GM18507 (cell line): Measurements from ENCODE around the gene UAP1.
"Not testable (repeated sequence)": the region's sequence is repeated elsewhere in the genome, so short reads cannot be mapped to it uniquely, and the experiment has no call there.

ENCODE experiments used
- DNase-seq: peaks from one replicate; pipeline ENCODE4 v3.0.0; 2011; ENCODE audit warnings: low read depth; ENCODE audit not compliant: insufficient read length; ENCODE audit errors: extremely low spot score
- FAIRE-seq: peaks from 2 replicates; lab custom pipeline; 2011; peaks lifted over from hg19 to GRCh38; lab: Jason Lieb, UNC

The UAP1 gene

DNA sequence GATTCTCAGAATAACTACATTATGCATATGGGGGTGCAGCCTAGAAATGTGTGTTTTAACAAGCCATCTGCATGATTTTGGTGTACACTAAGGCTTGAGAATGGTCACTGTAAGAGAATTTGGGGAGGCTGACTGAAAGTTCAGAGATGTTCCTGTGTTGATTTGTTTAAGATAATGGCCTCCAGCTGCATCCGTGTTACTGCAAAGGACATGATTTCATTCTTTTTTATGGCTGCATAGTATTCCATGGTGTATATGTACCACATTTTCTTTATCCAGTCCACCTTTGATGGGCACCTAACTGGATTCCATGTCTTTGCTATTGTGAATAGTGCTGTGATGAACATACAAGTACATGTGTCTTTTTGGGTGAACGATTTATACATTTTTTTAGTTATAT, 41.6 kb downstream of the UAP1 start:
- not testable (repeated sequence) for FAIRE-seq, DNase-seq

DNA sequence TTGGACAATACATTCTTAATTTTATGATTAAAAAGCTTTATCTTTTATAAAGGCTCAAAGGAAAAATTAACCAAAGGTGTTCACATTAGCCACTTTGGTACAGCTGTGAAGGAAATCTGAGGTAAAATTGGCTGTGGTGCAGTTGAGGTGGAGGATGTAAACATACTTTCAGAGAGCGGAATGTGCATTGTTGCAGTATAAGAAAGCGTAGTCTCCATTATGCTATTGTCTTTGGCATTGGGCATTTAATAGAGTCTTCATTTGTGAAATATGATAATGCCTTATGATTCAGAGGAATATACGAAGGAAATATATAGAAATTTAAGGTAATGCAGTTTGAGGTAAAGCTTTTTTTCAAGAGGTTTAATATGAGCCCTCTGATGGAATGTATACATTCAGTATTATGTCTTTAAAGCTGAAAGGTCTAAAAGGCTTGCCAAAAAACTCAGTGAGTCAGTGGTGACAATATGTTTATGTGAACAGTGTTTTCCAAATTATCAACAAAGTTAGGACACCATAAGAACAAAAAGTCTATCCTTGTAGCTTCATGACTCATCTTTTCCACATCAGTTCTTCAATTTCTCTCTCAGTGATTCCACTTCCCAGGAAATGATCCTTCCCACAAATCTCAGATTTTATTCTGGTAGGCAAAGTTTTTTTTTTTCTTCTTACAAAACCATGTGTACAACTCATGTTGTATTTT, 43.9 kb downstream of the UAP1 start:
- DNase-seq (no peak), FAIRE-seq (no peak)

DNA sequence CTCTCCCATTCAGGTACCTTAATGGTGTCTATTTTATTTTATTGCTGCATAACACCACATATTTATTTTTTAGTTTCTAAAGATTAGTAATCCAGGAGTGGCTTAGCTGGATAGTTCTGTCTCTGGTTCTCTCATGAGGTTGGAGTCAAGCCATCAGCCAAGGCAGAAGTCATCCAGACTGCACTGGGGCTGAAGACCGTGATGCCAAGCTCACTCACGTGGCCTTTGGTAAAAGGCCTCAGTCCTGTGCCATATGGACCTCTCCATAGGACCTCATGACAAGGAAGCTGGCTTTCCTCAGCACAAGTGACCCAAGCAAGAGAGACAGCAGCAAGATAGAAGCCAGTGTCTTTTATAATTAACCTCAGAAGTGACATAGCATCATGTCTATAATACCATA, 47.8 kb downstream of the UAP1 start:
- DNase-seq, result no peak
- FAIRE-seq, result no peak

DNA sequence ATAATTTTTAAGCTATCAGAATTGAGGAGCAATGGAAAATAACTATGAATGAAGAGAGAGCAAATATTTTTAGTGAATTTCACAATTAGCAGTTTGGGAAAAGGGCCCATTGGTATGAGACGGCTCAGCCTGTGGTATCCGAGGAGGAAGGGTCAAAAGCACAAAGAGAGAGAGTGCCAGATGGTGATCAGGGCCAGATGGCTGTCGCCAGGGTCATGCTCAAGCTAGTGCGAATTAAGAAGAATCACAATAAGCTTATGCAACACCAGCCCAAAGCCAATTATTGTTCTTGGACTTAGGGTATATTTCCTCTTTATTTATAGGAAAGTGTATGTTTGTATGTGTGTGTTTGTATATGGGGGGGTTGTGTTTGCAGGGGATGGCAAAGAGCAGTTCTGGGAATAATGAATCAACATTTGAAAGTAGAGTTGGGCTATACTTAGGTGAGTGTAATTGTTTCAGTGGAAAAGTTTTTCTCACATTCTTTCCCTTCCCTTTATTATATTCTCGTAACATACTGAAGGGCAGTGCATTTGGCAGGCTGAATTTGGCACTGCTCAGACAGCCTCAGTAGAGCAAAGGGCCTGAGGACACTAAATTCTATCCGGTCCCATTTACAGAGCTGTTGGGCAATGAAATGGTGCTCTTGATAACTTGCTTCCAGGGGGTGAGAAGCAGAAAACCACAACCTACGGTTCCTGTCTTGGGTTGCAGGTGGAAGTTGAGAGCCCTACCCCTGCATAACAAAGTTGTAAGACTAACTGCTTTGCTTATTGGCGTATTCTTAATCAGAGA, 51.3 kb downstream of the UAP1 start:
- DNase-seq, result no peak
- FAIRE-seq, result no peak

DNA sequence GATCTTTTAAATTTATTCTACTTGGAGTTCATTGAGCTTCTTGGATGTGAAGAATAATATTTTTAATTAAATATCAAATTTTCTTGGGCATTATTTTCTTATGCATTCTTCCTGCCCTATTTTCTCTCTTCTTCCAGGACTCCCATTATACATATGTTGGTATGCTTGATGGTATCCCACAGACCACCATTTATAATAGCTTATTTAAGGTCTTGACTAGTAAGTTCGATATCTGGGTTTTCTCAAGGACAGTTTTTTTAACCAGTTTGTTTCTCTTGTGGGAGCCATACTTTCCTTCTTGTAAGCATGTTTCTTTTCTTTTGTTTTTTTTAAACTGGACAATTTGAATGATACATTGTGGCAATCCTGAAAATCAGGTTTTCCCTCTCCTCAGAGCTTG, 55.3 kb downstream of the UAP1 start:
- FAIRE-seq, result no peak

DNA sequence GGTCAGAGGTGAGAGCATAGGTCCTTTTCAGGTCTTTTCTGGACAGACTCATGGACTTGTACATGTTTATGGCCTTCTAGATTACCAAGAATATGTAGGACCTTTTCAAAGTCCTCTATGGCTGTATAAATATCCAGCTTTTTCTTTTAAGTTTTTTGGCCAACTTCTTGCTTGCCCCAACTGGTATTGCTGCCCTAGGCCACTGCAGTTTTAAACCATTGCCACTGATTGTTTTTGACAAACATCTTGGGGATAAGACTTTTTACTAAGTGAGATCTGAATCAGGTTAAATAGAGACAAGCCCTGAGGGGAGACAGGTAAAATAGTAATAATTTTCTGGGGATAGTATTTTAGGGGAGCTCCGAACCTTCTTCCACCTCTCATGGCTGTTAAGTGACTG, 56.0 kb downstream of the UAP1 start:
- FAIRE-seq, result no peak
- no peak for DNase-seq

More for the DNA sequence above, 55.3 kb downstream of the UAP1 start:
- DNase-seq, result no peak

DNA sequence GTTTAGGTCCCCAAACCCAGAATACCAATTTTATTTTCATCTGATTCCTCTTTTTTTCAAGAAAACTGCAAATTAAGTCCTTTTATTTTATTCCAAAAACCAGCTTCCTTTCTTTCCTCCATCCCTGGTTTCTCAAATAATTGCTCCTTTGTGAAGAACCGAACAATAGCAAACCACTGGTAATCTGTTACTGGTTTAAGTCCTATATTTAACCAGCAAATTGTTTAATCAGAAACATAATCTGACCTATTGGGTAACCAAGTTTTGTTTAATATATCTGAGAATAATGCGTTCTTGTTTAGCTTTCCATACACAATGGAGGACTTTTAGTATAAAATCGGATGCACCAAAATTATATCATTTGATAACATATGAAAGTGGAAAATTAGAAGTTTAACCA, 57.6 kb downstream of the UAP1 start:
- no peak for FAIRE-seq
- DNase-seq, result no peak

DNA sequence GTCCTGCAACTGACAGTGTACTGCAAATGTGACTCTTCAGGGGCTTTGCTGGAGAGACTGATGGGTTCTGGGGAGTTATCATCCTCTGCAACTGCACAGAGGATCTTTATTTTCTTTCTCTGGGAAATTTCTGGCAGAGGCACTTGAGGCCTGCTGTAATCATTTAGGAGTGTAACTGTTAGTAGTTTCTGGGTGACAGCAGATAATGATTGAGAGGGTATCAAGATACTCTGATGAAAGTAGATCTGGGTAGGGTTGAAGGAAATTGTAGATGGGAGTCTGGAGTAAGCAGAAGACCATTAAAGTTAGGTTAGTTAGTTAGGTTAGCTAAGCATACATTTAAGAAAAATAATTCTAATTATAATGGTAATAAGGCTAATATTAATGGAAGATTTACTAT, 59.7 kb downstream of the UAP1 start:
- no peak for DNase-seq
- FAIRE-seq, result no peak

DNA sequence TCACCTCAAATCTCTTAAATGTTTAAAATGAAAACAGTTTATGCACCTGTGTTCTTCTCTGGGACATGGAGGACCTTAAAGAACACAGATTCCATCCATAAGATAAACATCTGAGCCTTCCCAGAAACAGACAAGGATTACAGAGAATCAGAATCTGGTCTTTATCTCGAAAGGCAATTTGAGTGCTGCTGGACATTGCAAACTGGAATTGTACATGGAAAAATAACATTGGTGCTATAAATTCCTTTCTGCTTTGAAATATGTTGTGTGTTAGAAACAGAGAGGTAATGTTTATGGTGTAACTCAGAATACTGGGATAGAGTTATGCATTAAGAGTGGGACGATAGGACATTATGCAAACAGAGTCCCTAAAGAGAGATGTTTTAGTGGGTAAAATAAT, 64.2 kb downstream of the UAP1 start:
- FAIRE-seq, result no peak
- DNase-seq, result no peak

DNA sequence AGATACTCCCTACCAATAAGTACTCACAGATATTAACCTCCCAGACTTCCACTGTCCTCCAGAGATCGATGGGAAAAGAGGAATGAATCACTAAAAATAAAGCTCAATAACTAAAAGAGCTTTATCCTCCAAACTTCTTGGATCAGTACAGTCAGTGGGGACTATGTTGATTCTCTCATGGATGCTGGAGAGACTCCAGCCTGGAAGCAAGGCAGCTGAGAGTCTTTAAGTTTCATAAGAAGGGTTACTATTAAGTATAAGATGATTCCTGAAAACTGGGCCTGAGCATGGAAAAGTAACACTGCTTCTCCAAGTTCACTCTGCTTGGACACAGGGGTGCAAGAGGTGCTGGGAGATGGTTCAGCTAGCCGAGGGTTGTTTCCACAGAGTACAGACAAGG, 64.6 kb downstream of the UAP1 start:
- FAIRE-seq, result no peak
- DNase-seq, result no peak

DNA sequence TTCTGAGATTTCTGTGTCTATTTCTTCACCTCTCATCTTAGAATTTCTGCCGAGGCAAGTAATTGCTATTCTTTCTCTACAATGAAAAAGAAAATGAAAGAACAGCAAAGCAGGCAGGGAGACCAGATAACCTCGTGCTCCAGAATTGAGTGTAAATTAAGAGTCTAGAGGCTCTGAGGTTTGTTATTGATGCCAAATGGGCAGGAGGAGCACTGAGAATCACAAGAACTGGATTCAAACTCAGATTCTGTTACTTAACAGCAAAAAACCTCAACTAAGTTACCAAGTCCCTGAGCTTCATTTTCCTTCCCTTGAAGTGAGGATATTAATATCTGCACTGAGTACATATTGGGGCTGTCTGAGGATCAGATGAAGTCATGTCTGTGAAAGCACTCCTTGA, 65.2 kb downstream of the UAP1 start:
- FAIRE-seq (no peak), DNase-seq (no peak)

DNA sequence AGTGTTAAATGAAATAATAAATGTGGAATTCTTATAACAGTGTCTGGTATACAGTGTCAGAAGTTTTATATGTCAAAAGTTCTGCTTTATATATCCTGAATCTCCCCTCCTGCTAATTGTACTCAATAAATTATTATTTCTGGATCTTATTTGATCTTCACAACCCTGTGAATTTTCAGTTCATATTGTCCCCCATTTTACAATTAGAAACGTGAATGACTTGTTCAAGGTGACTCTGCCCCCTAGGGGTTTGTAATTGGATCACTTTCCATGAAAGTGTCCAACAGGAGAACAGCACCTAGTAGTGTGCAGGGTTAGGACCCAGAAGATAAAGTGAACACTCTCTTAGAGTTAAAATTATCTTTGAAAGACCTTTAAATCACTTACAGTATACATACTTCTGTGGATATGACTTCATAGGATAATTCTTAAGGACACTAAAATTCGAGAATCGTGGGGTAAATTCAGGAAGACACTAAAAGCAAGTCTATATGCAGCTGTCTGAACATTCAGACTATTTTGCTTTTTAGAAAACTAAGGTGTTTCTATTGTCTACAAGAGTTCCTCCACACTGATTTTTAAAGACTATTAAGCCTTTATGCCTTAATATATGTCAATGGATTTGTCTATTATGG, 66.3 kb downstream of the UAP1 start:
- FAIRE-seq (no peak), DNase-seq (no peak)

DNA sequence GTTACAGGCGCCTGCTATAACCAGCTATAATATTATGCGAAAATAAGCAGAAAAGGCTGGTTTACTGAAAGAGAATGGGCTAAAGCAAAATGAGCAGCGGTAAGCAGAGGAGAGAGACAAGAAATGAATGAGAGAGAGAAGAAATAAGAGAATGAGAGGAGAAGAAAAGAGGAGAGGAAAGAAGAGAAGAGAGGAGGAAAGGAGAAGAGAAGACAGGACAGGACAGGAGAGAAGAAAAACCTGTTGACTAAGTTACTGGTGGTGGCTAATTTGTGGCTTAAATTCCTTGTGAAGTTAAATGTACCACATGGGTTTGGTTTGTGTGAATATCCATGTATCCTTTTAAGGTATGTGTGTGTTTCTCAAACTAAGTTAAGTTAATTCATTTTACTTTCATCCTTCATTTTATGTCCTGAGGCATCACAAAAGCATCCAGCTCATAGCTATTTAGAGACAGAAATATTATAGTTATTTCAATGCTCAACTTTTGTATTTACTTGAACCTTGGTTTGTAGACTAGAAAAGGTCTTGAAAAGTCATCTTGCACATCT, 67.6 kb downstream of the UAP1 start:
- no peak for DNase-seq

DNA sequence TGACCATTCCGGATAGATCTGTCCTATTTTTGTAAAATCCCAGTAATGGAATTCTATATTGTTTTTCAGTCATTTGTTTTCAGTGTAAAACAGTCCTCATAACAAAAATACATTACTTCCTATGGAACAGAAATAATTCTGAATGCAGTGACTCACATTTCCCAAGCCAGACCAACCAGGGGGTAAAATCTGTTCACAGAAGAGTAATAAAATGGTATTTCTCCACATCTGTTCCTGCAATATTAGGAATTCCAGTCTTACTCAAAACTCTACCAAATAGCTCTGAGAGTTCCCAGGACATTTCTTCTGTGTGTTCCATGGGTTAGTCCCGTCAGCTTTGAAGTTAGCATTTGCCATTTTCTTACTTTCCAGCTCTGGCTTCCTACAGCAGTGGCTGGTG, 68.1 kb downstream of the UAP1 start:
- no peak for FAIRE-seq

More for the DNA sequence above, 67.6 kb downstream of the UAP1 start:
- no peak for FAIRE-seq

DNA sequence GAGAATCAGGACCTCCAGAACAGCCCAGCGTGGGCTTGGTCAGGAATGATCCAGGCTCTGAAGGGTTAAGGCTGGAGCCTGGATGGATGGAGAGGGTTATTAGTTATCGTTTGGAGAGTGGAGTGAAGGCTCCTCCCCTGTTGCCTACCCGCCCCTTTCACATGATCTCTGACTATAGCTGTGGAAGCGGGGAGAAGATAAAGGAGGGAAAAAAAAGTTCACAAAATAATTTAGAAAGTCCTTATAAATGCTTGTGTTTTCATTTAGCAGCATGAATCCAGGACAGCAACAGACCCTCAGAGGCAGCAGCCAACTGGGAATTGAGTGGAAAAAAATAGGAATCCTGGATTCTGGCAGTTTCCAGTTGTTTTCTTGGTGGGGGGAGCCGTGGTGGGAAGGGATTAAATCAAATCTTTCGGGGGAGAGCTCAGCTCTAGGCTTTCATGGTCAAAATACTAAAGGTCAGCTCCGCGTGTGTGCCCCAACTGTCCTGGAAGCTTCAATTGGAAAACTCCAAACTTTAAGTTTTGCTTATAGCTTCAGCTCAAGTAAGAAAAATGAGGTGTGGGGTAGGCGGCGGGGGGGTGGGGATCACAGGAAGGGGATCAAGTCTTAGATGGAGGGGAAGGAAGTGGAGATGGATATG, 70.1 kb downstream of the UAP1 start:
- no peak for DNase-seq
- no peak for FAIRE-seq

More for the DNA sequence above, 68.1 kb downstream of the UAP1 start:
- DNase-seq, result no peak

DNA sequence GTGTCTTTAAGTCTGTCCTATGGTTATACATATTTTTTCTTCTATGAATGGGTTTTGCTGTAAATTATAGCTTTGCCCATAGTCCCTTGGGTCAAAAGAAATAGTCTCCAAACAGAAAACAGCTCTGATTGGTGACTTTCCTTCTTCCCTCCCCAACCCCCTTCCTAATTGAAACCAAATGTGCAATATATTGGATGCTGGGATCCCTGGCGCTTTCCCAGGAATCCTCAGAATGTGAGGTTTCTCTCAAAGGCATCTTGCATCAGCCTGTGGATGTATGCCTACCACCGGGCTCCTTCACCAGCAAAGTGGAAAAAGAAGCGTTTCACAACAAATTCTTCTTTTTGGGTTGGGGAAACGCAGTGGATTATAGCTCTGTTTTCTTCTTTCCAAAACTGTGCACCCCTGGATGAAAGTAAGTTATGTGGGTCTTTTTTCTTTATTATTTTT, 70.7 kb downstream of the UAP1 start, which contains the start of gene DDR2:
Gene DDR2 (plus strand): TSS at position 248 of the 450 bp plus-strand sequence. CDS start 86,600 bp downstream, outside the sequence.
- no peak for DNase-seq
- FAIRE-seq, result no peak

DNA sequence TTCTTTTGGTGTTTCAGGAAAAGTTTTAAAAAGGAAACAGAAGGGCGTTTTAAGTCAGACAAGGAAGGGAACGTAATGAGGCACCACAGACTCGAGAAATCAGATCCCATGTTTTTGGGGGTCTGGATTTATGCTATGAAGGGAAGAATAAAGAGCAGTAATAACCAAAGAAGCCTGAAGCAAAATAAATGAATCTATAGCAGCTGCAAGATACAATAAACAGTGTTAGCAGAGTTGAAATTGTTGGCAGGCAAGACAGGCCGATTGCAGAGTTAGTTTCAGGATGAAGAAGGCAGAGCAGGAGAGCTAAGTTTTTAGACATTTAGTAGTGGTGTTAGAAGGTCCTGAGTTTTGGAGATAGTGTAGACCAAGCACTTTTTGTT, 71.2 kb downstream of the UAP1 start:
- FAIRE-seq, result no peak
- no peak for DNase-seq

DNA sequence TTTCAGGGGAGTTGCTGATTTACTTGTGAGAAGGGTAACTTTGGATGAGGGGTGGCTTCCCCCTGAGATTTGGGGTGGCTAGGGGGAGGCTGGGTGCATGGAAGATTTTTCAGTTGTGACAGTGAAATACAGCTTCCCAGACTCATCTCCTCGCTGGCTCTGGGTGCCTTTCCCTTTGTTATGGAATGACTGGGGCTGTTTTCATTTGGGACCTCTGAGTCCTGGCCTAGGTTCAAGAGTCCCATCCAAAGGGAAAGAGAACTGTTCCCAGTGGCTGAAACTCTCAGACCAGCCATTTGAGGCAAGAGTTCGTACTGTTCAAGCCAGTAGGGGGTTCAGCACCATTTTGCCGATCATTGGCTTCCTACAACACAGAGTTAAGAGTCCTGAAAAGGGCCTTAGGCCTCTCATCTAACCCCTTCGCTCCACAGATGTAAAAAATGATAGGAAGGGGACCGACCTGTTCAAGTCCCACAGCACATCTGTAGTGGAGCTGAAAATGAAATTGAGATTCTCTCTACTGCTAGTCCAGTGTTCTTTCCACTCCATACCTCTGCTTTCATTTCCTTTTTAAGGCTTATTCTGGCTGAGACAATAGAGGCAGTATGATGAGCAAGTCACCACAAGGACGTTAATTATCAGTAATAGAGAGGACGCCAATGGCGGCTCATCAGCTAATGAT, 71.7 kb downstream of the UAP1 start:
- DNase-seq, result no peak
- FAIRE-seq, result peak; percentile 54

DNA sequence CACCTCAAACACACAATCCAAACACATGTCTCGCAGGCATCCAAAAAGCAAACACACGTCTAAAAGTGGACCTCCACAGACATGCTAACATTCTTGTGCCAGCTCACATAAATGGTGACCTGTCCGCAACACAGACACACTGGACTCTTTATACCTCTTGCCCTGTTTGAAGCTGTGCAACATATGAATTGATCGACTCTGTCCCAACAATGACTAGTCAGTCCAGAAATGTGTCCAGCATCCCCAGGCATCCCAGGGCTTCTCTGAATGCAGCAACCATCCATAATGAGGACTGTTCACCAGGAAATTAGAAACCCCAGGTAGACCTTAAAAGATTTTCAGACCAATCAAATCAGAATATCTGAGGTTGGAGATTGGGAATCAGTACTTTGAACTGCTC, 73.9 kb downstream of the UAP1 start:
- DNase-seq (no peak), FAIRE-seq (no peak)
